Right lung (tissue), 5 donors: ENCODE measurements around the gene SUPT5H. TPM values are rescaled to one million over a fixed set of nuclear protein-coding genes. Genes with fewer than 3 reads are reported as not detected.

Experiments
- DNase-seq, 2 donors: peaks; one replicate each; pipeline ENCODE4 v3.0.0-alpha.2; 2013
- polyA plus RNA-seq, 5 donors: library from polyadenylated mRNA; unstranded; fragments of 120-200 nt; gene quantifications; one replicate each; pipeline versions ENCODE4 v1.2.1 to v1.2.3, GENCODE V29; 2013; ENCODE audit warnings: inconsistent platforms in 1 of 5, low replicate concordance in 1 of 5; ENCODE audit not compliant: insufficient read length in 5 of 5, insufficient read depth in 1 of 5

SUPT5H gene
- polyA plus RNA-seq, 5 donors, result 112 to 153 (median 126) TPM

DNA sequence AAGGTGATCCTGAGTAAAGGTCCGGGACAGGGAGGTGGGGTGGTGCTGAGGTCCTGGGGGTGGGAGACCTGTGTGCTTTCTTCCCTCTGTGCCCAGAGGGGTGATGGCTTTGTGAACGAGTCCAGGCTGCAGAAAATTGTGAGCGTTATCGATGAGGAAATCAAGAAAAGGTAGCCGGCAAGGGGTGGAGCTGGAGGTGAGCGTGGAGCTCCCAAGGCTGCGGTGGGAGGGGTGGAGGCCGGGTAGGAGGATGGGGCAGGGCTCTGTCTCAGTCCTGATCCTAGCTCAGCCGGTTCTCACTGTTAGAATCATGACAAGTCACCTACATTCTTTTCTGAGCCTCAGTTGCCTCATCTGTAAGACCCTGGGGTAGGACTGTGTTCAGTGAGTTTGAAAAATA is 73.6 kb downstream of the SUPT5H start:
- DNase-seq, result no peak

DNA sequence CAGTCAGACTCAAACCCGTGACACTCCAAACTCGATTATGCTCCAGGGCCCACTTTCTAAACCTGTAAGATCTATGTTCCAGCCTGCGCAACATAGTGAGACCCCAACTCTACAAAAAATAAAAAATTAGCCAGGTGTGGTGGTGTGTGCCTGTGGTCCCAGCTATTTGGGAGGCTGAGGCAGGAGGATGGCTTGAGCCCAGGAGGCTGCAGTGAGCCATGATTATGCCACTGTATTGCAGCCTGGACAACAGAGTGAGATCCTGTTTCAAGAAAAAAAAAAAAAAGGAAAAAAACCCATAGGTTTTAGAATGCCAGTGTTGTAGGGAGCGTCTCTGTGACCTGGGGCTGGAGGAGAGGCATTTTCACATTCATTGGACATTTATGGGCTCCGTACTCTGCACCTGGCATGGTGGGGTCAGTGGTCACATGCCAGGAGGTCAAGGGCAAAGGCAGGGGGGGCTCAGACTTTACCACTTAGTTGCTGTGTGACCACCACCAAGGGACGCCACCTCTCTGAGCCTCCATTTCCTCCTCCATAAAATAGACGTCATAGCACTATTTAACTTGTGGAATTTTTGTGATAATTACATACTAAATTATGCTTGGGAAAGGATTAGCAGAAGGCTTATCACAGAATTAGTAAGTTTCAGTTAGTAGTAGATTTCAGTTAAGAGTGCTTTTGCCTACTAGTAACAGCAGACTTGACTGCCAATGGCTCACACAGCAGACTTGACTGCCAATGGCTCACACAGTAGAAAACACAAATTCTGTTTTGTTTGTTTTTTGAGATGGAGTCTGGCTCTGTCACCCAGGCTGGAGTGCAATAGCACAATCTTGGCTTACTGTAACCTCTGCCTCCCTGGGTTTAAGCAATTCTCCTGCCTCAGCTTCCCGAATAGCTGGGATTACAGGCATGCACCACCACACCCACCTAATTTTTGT is 75.4 kb downstream of the SUPT5H start:
- no peak for DNase-seq

DNA sequence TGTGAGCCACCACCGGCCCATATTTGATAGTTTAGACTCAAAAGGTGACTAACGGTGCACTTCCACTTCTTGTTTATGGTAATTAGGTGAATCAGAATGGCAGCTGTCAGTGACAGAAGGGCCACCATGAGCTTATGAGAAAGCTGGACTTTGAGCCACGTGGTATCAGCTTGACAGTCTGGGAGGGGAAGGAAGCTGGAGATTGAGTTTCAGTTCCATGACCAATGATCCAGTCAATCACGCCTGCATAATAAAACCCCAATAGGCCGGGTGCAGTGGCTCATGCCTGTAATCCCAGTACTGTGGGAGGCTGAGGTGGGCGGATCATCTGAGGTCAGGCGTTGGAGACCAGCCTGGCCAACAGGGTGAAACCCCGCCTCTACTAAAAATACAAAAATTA is 79.1 kb downstream of the SUPT5H start:
- DNase-seq, result no peak

DNA sequence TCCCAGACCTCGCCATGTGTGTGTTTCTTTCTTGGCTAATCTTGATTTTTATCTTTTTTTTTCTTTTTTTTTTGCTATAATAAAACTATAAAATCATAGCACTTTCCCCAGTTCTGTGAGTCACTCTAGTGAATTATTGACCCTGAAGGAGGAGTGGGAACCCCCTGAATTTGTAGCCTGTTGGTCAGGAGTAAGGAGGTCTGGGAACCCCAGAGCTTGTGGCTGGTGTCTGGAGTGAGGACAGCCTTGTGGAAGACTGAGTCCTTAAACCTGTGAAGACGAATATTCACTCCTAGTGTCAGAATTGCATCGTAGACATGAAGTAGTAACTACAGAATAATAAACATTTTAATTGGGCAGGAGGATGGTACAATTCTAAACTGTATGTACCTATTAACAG is 79.8 kb downstream of the SUPT5H start:
- DNase-seq, result no peak

Other genes with a start within 250 kb of the SUPT5H start
- gene NCCRP1, start 248.6 kb upstream of the SUPT5H start, polyA plus RNA-seq, result under 1 TPM; 0.09 to 0.29 (median 0.21) TPM
- gene SYCN, start 241.3 kb upstream of the SUPT5H start, polyA plus RNA-seq, result not detected
- not detected for gene IFNL3, start 200.6 kb upstream of the SUPT5H start, polyA plus RNA-seq
- gene IFNL4, start 196.7 kb upstream of the SUPT5H start, polyA plus RNA-seq, result not detected
- gene IFNL2, start 177.2 kb upstream of the SUPT5H start, polyA plus RNA-seq, result not detected
- not detected for gene IFNL1, start 149.2 kb upstream of the SUPT5H start, polyA plus RNA-seq
- 1 to 10 TPM; 1.3 to 3.3 (median 2.1) TPM for gene LRFN1, start 124.7 kb upstream of the SUPT5H start, polyA plus RNA-seq
- 10 to 100 TPM; 42.5 to 54.5 (median 50.2) TPM for gene GMFG, start 109.5 kb upstream of the SUPT5H start, polyA plus RNA-seq
- gene SAMD4B, start 103.2 kb upstream of the SUPT5H start, polyA plus RNA-seq, result 100 to 1,000 TPM in 3 of 5 donors, 10 to 100 TPM in 2; 79.7 to 128 (median 117) TPM
- gene PAF1, start 54.5 kb upstream of the SUPT5H start, polyA plus RNA-seq, result 10 to 100 TPM; 57.7 to 71.1 (median 69.7) TPM
- gene MED29, start 54.2 kb upstream of the SUPT5H start, polyA plus RNA-seq, result 10 to 100 TPM; 32.9 to 45.0 (median 34.4) TPM
- 100 to 1,000 TPM in 1 of 5 donors, 10 to 100 TPM in 4; 36.6 to 122 (median 82.1) TPM for gene ZFP36, start 38.7 kb upstream of the SUPT5H start, polyA plus RNA-seq
- 10 to 100 TPM; 75.8 to 98.2 (median 89.8) TPM for gene PLEKHG2, start 32.9 kb upstream of the SUPT5H start, polyA plus RNA-seq
- 1,000 to 10,000 TPM; 1,340 to 2,075 (median 1,433) TPM for gene RPS16, start 9.6 kb upstream of the SUPT5H start, polyA plus RNA-seq
- gene TIMM50, start 35.3 kb downstream of the SUPT5H start, polyA plus RNA-seq, result 10 to 100 TPM; 57.7 to 81.3 (median 69.1) TPM
- gene DLL3, start 53.4 kb downstream of the SUPT5H start, polyA plus RNA-seq, result under 1 TPM; 0.18 to 0.59 (median 0.43) TPM
- gene SELENOV, start 69.6 kb downstream of the SUPT5H start, polyA plus RNA-seq, result under 1 TPM in 4 of 5 donors, not detected in 1; 0.25 to 0.51 (median 0.42) TPM
- 1 to 10 TPM; 4.1 to 5.4 (median 4.6) TPM for gene EID2B, start 87.3 kb downstream of the SUPT5H start, polyA plus RNA-seq
- gene EID2, start 94.6 kb downstream of the SUPT5H start, polyA plus RNA-seq, result 10 to 100 TPM; 11.7 to 17.9 (median 15.9) TPM
- not detected for gene LGALS13, start 156.9 kb downstream of the SUPT5H start, polyA plus RNA-seq
- gene LGALS16, start 210.3 kb downstream of the SUPT5H start, polyA plus RNA-seq, result not detected